H9 (cell line): ENCODE results near the gene FAM149B1. TPM values are rescaled to one million over a fixed set of nuclear protein-coding genes. Genes with fewer than 3 reads are reported as not detected.

ENCODE experiments used
- DNase-seq: peaks from one replicate; pipeline ENCODE4 v3.0.0-alpha.2; 2017
- H2AFZ ChIP-seq: one replicate; pipeline ENCODE4 v1.6.1; 2013; ENCODE audit warnings: mild to moderate bottlenecking, low read length, control low read depth, moderate library complexity
- H2AK5ac ChIP-seq: 2 replicates; pipeline ENCODE4 v1.6.1; 2013; ENCODE audit warnings: low read length, control low read depth, mixed read lengths; ENCODE audit not compliant: insufficient read length
- H2BK120ac ChIP-seq: one replicate; pipeline ENCODE4 v1.6.1; 2013; ENCODE audit warnings: low read depth, mild to moderate bottlenecking, low read length, control low read depth, inconsistent platforms; ENCODE audit not compliant: poor library complexity, severe bottlenecking
- H2BK12ac ChIP-seq: 2 replicates; pipeline ENCODE4 v1.6.1; 2013; ENCODE audit warnings: low read length, control low read depth, mixed read lengths, low read depth; ENCODE audit not compliant: insufficient read length
- H2BK15ac ChIP-seq: 2 replicates; pipeline ENCODE4 v1.6.1; 2013; ENCODE audit warnings: low read depth, low read length, control low read depth
- H2BK20ac ChIP-seq: one replicate; pipeline ENCODE4 v1.6.1; 2013; ENCODE audit warnings: low read depth, mild to moderate bottlenecking, low read length, control low read depth, inconsistent platforms; ENCODE audit not compliant: poor library complexity, severe bottlenecking
- H2BK5ac ChIP-seq: 2 replicates; pipeline ENCODE4 v1.6.1; 2013; ENCODE audit warnings: low read length, control low read depth, mixed read lengths; ENCODE audit not compliant: insufficient read length
- H3K14ac ChIP-seq: 2 replicates; pipeline ENCODE4 v1.6.1; 2013; ENCODE audit warnings: low read length, control low read depth; ENCODE audit not compliant: insufficient read depth
- H3K18ac ChIP-seq: 2 replicates; pipeline ENCODE4 v1.6.1; 2013; ENCODE audit warnings: low read depth, mild to moderate bottlenecking, mixed read lengths, low read length, control low read depth; ENCODE audit not compliant: insufficient read length
- H3K23ac ChIP-seq: 2 replicates; pipeline ENCODE4 v1.6.1; 2013; ENCODE audit warnings: low read length, control low read depth, mixed read lengths, low read depth; ENCODE audit not compliant: insufficient read length
- H3K23me2 ChIP-seq: 2 replicates; pipeline ENCODE4 v1.6.1; 2013; ENCODE audit warnings: low read depth, mild to moderate bottlenecking, mixed read lengths, low read length, control low read depth; ENCODE audit not compliant: insufficient read length, poor library complexity, severe bottlenecking
- H3K27ac ChIP-seq: 2 replicates; pipeline ENCODE4 v1.5.1; 2013; ENCODE audit warnings: low read length, control low read depth, mixed read lengths, low read depth; ENCODE audit not compliant: insufficient read length
- H3K27me3 ChIP-seq: 2 replicates; pipeline ENCODE4 v1.6.1; 2013; ENCODE audit warnings: low read length, control low read depth, inconsistent platforms; ENCODE audit not compliant: insufficient read depth
- H3K4ac ChIP-seq: 2 replicates; pipeline ENCODE4 v1.6.1; 2013; ENCODE audit warnings: low read depth, mild to moderate bottlenecking, control low read depth, inconsistent platforms, low read length, moderate library complexity
- H3K4me1 ChIP-seq: 2 replicates; pipeline ENCODE4 v1.6.1; 2013; ENCODE audit warnings: low read length, control low read depth, inconsistent platforms; ENCODE audit not compliant: insufficient read depth
- H3K4me2 ChIP-seq: 2 replicates; pipeline ENCODE4 v1.6.1; 2013; ENCODE audit warnings: low read length, control low read depth, mixed read lengths; ENCODE audit not compliant: insufficient read length, insufficient read depth
- H3K56ac ChIP-seq: 2 replicates; pipeline ENCODE4 v1.6.1; 2013; ENCODE audit warnings: low read depth, mild to moderate bottlenecking, mixed read lengths, low read length, control low read depth; ENCODE audit not compliant: insufficient read length
- H3K79me1 ChIP-seq: 2 replicates; pipeline ENCODE4 v1.6.1; 2013; ENCODE audit warnings: low read depth, mild to moderate bottlenecking, moderate library complexity, low read length, control low read depth, inconsistent platforms; ENCODE audit not compliant: insufficient read depth, poor library complexity, severe bottlenecking
- H3K79me2 ChIP-seq: 2 replicates; pipeline ENCODE4 v1.6.1; 2013; ENCODE audit warnings: low read length, control low read depth, inconsistent platforms; ENCODE audit not compliant: insufficient read depth
- H3K9ac ChIP-seq: 2 replicates; pipeline ENCODE4 v1.6.1; 2013; ENCODE audit warnings: low read length, control low read depth, mixed read lengths; ENCODE audit not compliant: insufficient read length; ENCODE audit errors: extremely low read depth
- H3K9me3 ChIP-seq: one replicate; pipeline ENCODE4 v1.6.1; 2013; ENCODE audit warnings: low read depth, low read length, inconsistent platforms; ENCODE audit not compliant: control insufficient read depth
- H3T11ph ChIP-seq: one replicate; pipeline ENCODE4 v1.6.1; 2013; ENCODE audit warnings: mild to moderate bottlenecking, low read length, control low read depth, inconsistent platforms
- H4K20me1 ChIP-seq: one replicate; pipeline ENCODE4 v1.6.1; 2013; ENCODE audit not compliant: control insufficient read depth, insufficient read length, insufficient read depth
- H4K5ac ChIP-seq: 2 replicates; pipeline ENCODE4 v1.6.1; 2013; ENCODE audit warnings: low read depth, mild to moderate bottlenecking, mixed read lengths, low read length, control low read depth; ENCODE audit not compliant: insufficient read length
- H4K8ac ChIP-seq: replicated peaks from 2 replicates; pipeline ENCODE4 v1.6.1; 2013; ENCODE audit warnings: low read length, control low read depth, mixed read lengths, low read depth; ENCODE audit not compliant: insufficient read length
- H4K91ac ChIP-seq: 2 replicates; pipeline ENCODE4 v1.6.1; 2013; ENCODE audit warnings: low read depth, mild to moderate bottlenecking, moderate library complexity, mixed read lengths, low read length, control low read depth; ENCODE audit not compliant: insufficient read length
- H3K27ac Mint-ChIP-seq, 3 experiments: 2 replicates in 2 of 3; 3 replicates in 1 of 3; pipeline ENCODE4 v1.8.0; 2020 to 2021; ENCODE audit warnings: mixed read lengths in 3 of 3, mild to moderate bottlenecking in 1 of 3, moderate library complexity in 1 of 3
- H3K27me3 Mint-ChIP-seq: 2 replicates; pipeline ENCODE4 v1.8.0; 2021; ENCODE audit warnings: low read depth, mild to moderate bottlenecking, moderate library complexity, mixed read lengths
- H3K36me3 Mint-ChIP-seq, 3 experiments: 2 replicates in 2 of 3; 3 replicates in 1 of 3; pipeline ENCODE4 v1.8.0; 2020 to 2021; ENCODE audit warnings: low read depth in 3 of 3, mixed read lengths in 3 of 3; ENCODE audit not compliant: insufficient read depth in 1 of 3
- H3K4me1 Mint-ChIP-seq, 2 experiments: 2 replicates each; pipeline ENCODE4 v1.8.0; 2020; ENCODE audit warnings: mixed read lengths in 2 of 2
- H3K4me3 Mint-ChIP-seq, 2 experiments: 2 replicates in 1 of 2; 3 replicates in 1 of 2; pipeline ENCODE4 v1.8.0; 2020 to 2021; ENCODE audit warnings: mild to moderate bottlenecking in 2 of 2, mixed read lengths in 2 of 2, moderate library complexity in 1 of 2
- H3K9me3 Mint-ChIP-seq, 2 experiments: 2 replicates in 1 of 2; 3 replicates in 1 of 2; pipeline ENCODE4 v1.8.0; 2020; ENCODE audit warnings: mild to moderate bottlenecking in 2 of 2, mixed read lengths in 2 of 2, moderate library complexity in 1 of 2
- WGBS: extraction: QIAGEN DNeasy Blood & Tissue Kit; methylation state at CpG from one replicate; pipeline ENCODE4 v1.1.7; 2013; ENCODE audit warnings: missing lambda C conversion rate, low lambda C conversion rate, mixed read lengths; ENCODE audit not compliant: insufficient read length; ENCODE audit errors: extremely low coverage; 5-methylcytosine and 5-hydroxymethylcytosine counted together
- total RNA-seq: library from RNA; stranded (reverse); gene quantifications from 2 replicates; pipeline ENCODE4 v1.2.1, GENCODE V29; 2021
- TF ChIP-seq, protein P1 (sequence below): fragments of 200-600 bp; sonication (generic); conservative IDR thresholded peaks from 3 replicates; pipeline ENCODE4 v1.8.0; 2021; ENCODE audit warnings: antibody characterized with exemption, mild to moderate bottlenecking

FAM149B1 gene
- total RNA-seq, 1 experiment from 2014 or later = 17.9 TPM

DNA sequence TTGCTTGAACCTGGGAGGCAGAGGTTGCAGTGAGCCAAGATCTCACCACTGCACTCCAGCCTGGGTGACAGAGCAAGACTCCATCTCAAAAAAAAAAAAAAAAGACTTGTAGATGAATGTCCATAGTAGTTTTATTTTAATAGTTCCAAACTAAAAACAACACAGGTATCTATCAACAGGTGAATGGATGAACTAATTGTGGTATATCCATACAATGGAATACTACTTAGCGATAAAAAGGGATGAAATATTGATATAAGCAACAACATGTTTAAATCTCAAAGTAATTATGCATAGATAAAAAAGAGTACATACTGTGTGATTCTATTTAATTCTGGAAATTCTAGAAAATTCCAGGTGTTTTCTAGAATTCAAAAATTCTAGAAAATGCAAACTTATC is 122.0 kb downstream of the FAM149B1 start:
- Mint-ChIP-seq H3K27ac (no peak overlapping the region), H3K27me3 (peaks cover 7% of the 10 kb centered on the region), H3K36me3 (no peaks in the 10 kb centered on the region; a peak in 3 of 7 replicates), H3K9me3 (peaks cover 16 to 18% of the 10 kb centered on the region in 2 experiments), H3K4me3 (no peak overlapping the region), H3K4me1 (no peaks in the 10 kb centered on the region)
- H3K23ac ChIP-seq = no peak overlapping the region
- no peak overlapping the region for H3K9ac ChIP-seq
- no peak for DNase-seq
- H3K18ac ChIP-seq = no peak overlapping the region
- H2AFZ ChIP-seq = no peak overlapping the region
- H3K4ac ChIP-seq = no peak overlapping the region
- H3K27ac ChIP-seq = no peak overlapping the region
- no peaks in the 10 kb centered on the region for H3K4me1 ChIP-seq
- H3K14ac ChIP-seq = no peak overlapping the region
- no peak overlapping the region for H4K8ac ChIP-seq
- no peak overlapping the region for H2BK12ac ChIP-seq
- no peaks in the 10 kb centered on the region for H3K79me1 ChIP-seq
- no peak overlapping the region for H2BK120ac ChIP-seq
- no peak overlapping the region for H2AK5ac ChIP-seq
- H2BK20ac ChIP-seq = no peak overlapping the region
- H3T11ph ChIP-seq = no peak overlapping the region
- TF ChIP-seq, protein P1, sequence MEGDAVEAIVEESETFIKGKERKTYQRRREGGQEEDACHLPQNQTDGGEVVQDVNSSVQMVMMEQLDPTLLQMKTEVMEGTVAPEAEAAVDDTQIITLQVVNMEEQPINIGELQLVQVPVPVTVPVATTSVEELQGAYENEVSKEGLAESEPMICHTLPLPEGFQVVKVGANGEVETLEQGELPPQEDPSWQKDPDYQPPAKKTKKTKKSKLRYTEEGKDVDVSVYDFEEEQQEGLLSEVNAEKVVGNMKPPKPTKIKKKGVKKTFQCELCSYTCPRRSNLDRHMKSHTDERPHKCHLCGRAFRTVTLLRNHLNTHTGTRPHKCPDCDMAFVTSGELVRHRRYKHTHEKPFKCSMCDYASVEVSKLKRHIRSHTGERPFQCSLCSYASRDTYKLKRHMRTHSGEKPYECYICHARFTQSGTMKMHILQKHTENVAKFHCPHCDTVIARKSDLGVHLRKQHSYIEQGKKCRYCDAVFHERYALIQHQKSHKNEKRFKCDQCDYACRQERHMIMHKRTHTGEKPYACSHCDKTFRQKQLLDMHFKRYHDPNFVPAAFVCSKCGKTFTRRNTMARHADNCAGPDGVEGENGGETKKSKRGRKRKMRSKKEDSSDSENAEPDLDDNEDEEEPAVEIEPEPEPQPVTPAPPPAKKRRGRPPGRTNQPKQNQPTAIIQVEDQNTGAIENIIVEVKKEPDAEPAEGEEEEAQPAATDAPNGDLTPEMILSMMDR = no peak
- no peak overlapping the region for H3K56ac ChIP-seq
- no CpG with 5 or more reads among the region's 1 CpG for WGBS
- no peaks in the 10 kb centered on the region for H4K20me1 ChIP-seq
- H2BK15ac ChIP-seq = no peak overlapping the region
- no peak overlapping the region for H4K5ac ChIP-seq
- no peaks in the 10 kb centered on the region for H3K9me3 ChIP-seq
- H3K27me3 ChIP-seq = no peaks in the 10 kb centered on the region
- no peaks in the 10 kb centered on the region for H3K23me2 ChIP-seq
- no peak overlapping the region for H3K4me2 ChIP-seq
- no peak overlapping the region for H2BK5ac ChIP-seq
- no peaks in the 10 kb centered on the region for H3K79me2 ChIP-seq
- H4K91ac ChIP-seq = no peak overlapping the region
